GF-D8 (cell line): ENCODE data around the gene MXI1.
A peak's percentile ranks its signal among the peaks of the same experiment; 100 is the strongest.

Source experiments
- DNase-seq: peaks from one replicate; lab custom pipeline; 2025; lab: John Stamatoyannopoulos, UW

MXI1 gene

DNA sequence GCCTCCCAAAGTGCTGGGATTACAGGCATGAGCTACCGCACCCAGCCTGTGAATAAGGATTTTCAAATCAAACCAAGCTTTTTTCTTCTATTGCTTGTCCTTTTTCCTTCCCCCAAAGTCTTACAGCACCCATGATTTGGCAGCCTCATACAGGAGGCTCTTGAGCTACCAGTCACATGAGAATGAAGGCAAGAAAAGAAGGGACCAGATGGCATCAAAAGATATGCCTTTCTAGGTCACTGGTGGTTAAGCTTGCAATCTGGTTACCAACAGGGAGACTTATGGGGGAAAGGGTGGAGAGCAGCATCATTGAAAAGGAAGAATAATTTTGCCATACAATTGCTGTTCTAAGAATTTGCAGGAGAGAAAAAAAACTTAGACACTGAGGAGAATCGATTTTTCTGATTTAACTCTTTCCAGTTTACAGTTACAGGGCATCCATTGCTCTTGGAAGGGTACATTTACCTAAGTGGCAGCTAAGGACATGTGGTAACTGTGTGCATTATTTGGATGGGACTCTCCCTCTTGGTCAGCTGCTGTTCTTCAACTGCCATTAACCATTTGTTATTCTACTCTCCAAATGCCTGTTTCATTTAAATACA lies 67.8 kb downstream of the MXI1 start:
- peak; percentile 65 for DNase-seq

- DNase-seq: no peak
Observed at GRCh38 chr10:110276603-110277002, 69.2 kb downstream of the MXI1 start.

DNA sequence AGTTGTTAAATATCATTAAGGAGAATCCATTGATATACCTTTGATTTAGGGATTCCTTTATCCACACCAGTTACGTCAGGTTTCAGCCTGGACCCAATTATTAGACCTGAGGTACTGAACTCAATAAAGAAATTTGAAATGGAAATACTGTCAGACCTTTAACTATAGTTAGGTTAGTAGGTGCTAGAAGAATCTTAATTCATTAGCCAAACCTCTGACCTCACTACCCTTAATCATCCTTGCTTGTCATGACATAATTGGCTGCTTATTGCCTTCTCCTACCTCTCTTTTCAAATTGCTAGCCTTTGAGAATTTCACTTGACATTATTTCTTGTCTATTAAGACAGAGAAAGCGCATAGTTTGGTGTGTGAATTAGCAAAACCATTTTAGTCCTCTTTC lies 70.2 kb downstream of the MXI1 start:
- no peak for DNase-seq

- DNase-seq: no peak
Observed at GRCh38 chr10:110278562-110279406, 71.4 kb downstream of the MXI1 start.

DNA sequence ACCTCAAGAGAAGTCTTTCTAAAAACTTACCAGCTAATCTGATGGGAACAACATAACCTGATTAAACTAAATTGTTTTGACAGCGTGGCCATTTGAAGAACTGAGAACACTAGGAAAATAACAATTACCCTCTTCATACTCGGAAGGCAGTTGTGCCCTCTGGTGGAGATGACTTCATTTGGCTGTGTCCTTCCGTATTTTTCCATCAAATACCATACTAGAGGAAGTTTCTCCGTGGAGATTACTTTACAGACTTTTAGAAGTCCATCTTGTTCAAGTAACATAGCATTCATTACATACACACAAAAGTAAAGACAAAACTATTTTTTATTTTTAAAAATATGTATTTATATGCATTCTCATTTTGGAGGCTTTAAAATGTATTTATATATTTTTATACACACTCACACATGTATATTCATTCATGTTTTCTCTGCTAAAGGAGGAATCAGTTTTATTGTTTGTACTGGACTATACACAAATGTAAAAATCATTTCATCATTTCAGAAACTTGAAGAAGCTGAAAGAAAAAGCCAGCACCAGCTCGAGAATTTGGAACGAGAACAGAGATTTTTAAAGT lies 72.1 kb downstream of the MXI1 start:
- peak; percentile 39 for DNase-seq

- DNase-seq: no peak
Observed at GRCh38 chr10:110284262-110284661, 76.9 kb downstream of the MXI1 start.

DNA sequence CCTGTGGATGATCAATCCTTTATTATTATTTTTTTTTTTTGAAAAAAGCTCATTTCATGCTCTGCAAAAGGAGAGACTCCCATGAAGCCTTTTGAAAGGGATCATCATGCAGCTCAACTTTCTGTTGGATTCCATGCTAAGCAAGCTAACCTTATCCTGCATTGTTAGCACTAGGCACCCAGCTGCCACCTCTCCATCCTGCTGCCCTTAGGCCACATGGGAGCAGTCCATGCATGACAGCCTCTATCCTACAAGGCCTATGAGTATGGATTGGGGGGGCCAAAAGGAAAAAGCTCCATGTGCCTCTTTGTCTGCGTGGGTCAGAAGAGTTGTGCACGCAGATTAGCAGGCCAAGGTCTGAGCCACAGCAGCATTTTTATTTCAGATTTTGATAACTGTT lies 78.1 kb downstream of the MXI1 start:
- DNase-seq: no peak

GRCh38 chr10:110286841-110287240 lies 79.4 kb downstream of the MXI1 start:
- DNase-seq: no peak

- no peak for DNase-seq
Observed at GRCh38 chr10:110296966-110297365, 89.6 kb downstream of the MXI1 start.

DNA sequence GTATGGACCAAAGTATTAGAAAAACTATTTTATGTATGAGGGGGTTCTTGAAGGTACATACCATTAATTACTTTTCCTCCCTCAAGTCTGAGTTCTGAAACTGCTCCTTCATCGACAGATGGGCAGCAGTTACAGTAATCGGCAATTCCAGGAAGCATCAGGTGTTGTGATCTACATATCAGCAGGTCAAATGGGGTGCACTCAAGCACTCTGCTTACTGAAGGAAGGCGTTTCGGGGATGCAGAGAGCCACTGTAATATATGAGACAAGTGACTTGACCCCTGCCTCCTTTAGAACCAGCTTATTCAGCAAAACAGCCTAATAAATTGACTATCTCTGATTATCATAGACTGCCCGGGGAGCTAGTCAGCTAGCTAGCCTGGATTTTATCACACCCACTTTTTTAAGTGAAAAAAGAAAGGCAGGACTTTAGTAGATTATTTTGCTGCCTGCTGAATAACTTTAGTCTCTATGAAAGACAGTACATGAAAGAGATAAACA lies 93.1 kb downstream of the MXI1 start:
- no peak for DNase-seq

GRCh38 chr10:110303681-110304080 lies 96.3 kb downstream of the MXI1 start:
- DNase-seq: no peak

GRCh38 chr10:110304394-110304779 lies 97.0 kb downstream of the MXI1 start:
- DNase-seq: no peak

DNA sequence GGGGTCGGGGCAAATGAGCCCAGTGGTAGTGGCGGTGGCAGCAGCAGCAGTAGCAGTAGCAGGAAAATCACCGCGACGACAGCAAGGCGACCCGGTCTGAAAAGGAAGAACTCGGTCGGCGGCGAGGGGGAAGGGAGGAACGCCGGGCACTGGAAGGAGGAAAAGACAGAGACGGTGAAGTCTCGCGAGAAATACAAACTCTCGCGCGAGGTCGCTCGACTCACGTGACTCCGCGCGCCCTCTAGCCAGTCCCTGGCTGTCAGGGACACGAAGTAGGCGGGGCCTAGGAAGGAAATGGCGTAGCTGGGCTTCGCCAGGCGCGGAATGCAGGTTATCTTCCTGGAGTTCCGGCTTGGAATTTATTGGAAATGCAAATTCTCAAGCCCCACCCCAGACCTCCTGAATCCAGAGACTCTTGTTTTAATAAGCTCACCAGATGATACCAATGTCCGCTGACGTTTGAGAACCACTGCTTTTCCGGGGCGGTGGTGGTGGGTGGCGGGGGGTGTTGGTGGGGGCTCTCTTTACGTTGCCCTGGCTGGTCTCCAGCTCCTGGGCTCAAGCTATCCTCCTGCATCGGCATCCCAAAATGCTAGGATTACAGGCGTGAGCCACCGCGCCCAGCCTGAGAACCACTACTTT lies 97.5 kb downstream of the MXI1 start, which contains the start of gene SMNDC1:
Gene SMNDC1, minus strand, starts transcription at position 141 of the 642 bp plus-strand sequence. CDS start 1,333 bp downstream, outside the sequence.
- DNase-seq: peak; percentile 88

DNA sequence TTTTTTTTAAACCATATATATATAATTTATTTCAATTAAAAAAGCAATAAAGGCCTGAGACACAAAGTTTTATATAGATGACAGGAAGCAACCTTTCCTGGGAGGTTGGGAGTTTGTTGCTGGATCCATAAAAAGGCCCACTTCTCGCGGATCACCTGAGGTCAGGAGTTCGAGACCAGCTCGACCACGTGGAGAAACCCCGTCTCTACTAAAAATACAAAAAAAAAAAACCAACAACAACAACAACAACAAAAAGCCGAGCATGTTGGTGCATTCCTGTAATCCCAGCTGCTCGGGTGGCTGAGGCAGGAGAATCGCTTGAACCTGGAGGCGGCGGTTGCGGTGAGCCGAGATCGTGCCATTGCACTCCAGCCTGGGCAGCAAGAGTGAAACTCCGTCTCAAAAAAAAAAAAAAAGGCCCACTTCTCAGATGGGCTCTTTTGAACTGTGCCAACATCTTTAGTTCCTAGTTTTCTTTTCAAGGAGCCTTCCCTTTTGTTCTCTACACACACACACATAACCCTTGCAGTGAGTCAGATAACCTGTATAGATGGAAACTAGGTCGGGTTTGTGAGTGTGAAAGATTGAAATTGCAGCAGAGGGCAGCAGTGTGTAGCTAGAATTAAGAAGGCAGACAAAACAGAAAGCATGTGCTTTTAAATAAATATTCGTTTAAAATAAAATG lies 98.5 kb downstream of the MXI1 start:
- peak; percentile 78 for DNase-seq

DNA sequence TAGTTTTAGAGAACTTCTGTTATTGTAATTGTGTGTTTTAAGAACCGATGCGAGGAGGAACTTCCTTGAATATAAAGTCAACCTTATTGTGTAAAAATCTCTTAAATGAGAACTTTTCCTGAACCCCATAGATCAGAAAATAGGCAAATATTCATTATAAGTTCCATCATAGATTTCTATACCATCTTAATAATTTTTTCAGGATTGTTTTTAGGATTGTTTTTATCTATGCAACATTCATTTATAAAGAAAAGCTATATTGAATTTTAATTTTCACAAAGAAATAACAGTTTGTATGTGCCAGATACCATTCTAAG lies 99.0 kb downstream of the MXI1 start:
- no peak for DNase-seq

DNA sequence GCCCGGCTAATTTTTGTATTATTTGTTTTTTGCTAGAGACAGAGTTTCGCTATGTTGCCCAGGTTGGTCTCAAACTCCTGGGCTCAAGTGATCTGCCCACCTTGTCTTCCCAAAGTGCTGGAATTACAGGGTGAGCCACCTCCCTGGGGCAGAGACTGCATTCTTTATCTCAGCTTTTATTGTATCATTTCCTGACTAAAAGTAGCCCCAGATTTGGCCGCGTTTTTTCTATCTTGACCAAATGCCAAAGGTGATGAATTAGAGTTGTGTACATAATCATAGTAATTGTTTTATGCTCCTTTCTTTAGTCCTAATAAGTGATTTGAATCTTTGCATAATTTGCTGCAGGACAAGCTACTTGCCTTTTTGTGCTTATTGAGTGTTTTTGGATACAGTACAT lies 100.4 kb downstream of the MXI1 start:
- no peak for DNase-seq

GRCh38 chr10:110310741-110311140 lies 103.3 kb downstream of the MXI1 start:
- DNase-seq: no peak

DNA sequence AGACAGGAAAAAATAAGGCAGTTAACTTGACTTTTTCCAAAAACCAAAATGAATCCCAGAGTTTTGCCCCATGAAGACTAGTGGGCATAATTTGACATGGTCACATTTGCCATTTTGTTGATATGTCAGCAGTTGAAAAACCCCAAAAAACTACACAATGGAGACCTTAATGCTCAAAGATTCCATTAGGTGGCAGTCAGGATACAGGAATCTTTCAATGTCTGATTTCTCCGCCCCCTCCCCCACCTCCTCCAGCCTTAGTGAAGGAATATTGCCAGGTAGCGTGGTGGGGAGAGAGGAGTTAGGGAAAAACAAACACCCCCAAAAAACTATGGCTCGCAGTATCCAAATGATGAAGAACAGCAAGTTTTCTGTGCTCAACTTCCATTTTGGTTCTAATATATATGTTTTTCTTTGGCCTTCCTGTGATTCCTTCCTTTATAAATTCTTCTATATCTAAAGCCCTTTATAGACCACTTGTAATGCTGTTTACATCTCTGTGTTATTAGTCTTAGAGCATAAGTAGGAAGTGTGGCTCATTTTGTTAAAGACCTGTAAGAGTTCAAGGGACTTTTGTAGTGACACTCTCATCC lies 104.0 kb downstream of the MXI1 start:
- no peak for DNase-seq

DNA sequence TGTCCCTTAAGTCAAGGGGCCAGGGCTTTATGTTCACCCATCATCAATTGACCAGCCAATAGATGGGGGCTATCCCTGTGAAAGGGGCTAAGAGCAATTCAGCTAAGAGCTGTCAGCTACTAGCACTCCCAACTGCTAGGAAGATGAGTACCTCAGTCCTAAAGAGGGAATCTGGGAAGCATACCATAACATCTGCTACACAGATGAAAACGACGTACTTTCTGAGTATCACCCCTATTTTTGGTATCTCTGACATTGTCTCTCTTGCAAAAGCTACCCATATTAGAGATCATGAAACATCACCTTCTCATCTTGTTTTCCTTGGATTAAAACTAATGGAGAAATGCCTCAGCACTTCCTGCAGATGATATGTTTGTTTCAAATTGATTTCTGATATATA lies 104.8 kb downstream of the MXI1 start:
- DNase-seq: no peak

- no peak for DNase-seq
Observed at GRCh38 chr10:110313674-110314073, 106.3 kb downstream of the MXI1 start.
